Measurements from ENCODE around the gene GALNT13.

The GALNT13 gene

DNA sequence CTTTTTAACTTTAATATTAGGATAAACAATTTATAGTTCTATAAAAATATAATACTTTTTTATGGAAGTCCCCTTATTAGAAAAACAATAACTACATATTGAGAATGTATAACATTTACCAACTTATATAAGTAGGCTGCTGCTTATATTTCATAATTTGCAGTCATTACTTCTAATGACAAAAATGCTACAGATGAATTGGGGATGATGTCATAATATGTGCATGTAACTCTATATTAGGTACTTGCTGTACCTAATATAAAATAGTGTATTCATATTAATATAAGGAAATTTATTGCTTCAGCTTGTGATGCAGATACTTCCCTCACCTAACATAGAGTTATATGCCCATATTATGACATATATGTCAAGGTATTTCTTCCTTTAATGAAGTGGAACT is 100.7 kb downstream of the GALNT13 start:
- Histone ChIP-seq H3K27me3 (ENCODE audit: insufficient read depth, insufficient read length) (no peaks in the 10 kb centered on the region), H3K4me3 (ENCODE audit: insufficient read length, low read depth) (no peak overlapping the region), H3K36me3 (ENCODE audit: insufficient read depth, insufficient read length, low read length) (no peaks in the 10 kb centered on the region), H3K4me1 (ENCODE audit: insufficient read depth, insufficient read length) (no peaks in the 10 kb centered on the region), H3K9me3 (ENCODE audit: insufficient read depth, low read length) (no peaks in the 10 kb centered on the region), H3K9ac (ENCODE audit: insufficient read length, low read depth) (no peak overlapping the region)
- DNase-seq (ENCODE audit: low read depth, low spot score): no peak
- TF ChIP-seq YY1 (IDR thresholded peaks at IDR 0.05; ENCODE audit: insufficient read depth, insufficient read length) (no peak), ZNF274 (IDR thresholded peaks at IDR 0.05; ENCODE audit: low read depth, low read length) (no peak), SUZ12 (IDR thresholded peaks at IDR 0.05; ENCODE audit: extremely low read depth, insufficient read depth, insufficient read length) (no peak)

DNA sequence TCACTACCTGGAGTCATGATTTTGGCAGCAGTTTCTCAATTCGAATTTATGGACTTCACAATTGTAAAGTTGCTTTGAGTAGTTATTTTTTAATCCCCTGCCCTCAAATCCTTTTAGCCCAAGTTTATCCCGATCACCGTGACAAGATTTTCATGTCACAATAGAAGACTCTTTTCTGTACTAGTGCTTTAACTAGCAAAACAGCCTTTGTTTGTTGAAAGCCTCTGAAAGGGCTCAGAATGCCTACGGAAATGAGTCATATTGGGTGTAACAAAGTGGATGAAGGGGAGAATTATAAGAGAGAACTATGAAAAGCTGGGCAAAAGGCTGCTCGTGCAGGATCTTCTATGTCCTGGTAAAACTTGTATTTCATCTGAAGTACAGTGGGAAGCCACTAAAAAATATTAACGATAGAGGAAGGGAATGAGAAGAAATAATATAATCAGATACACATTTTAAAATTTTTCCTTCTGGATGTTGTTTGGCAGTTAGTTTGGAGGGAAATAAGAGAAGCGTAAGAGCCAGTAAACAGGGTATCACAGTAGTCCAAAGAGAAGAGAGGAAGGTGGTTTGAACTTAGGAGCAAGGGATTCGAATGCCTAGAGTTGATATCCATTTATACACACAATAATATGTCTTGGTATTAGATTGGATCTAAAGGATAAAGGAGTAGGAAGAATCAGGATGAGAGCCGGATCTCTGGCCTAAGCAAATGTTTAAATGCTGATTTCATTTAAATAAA is 114.9 kb downstream of the GALNT13 start:
- H3K4me1 ChIP-seq (ENCODE audit: insufficient read depth, insufficient read length): no peaks in the 10 kb centered on the region
- H3K9ac ChIP-seq (ENCODE audit: insufficient read length, low read depth): no peak overlapping the region
- H3K27me3 ChIP-seq (ENCODE audit: insufficient read depth, insufficient read length): no peaks in the 10 kb centered on the region
- TF ChIP-seq SUZ12 (IDR thresholded peaks at IDR 0.05; ENCODE audit: extremely low read depth, insufficient read depth, insufficient read length) (no peak), YY1 (IDR thresholded peaks at IDR 0.05; ENCODE audit: insufficient read depth, insufficient read length) (no peak), ZNF274 (IDR thresholded peaks at IDR 0.05; ENCODE audit: low read depth, low read length) (no peak)
- H3K36me3 ChIP-seq (ENCODE audit: insufficient read depth, insufficient read length, low read length): no peaks in the 10 kb centered on the region
- DNase-seq (ENCODE audit: low read depth, low spot score): no peak
- no peak overlapping the region for H3K4me3 ChIP-seq (ENCODE audit: insufficient read length, low read depth)
- no peaks in the 10 kb centered on the region for H3K9me3 ChIP-seq (ENCODE audit: insufficient read depth, low read length)

DNA sequence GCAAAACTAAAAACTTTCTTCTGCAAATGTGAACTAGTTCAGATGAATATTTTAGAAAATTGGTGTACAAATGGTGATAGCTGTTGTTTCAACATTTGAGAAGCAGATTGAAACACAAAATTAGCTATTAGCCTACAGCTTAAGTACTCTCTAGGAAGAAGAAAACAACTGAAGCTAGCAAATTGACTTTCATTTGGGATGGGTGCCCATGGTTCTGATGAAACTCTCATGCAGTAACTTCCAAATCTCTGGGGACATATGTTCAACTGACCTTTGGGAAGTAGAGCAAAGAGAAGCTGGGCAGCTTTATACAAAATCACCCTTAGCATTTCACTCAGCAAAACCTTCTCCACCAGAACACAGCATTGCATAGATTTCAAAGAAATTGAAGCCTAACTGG is 119.0 kb downstream of the GALNT13 start:
- H3K27me3 ChIP-seq (ENCODE audit: insufficient read depth, insufficient read length): no peaks in the 10 kb centered on the region
- DNase-seq (ENCODE audit: low read depth, low spot score): no peak
- no peak for TF ChIP-seq ZNF274 (IDR thresholded peaks at IDR 0.05; ENCODE audit: low read depth, low read length)
- TF ChIP-seq SUZ12 (IDR thresholded peaks at IDR 0.05; ENCODE audit: extremely low read depth, insufficient read depth, insufficient read length): no peak
- TF ChIP-seq YY1 (IDR thresholded peaks at IDR 0.05; ENCODE audit: insufficient read depth, insufficient read length): no peak
- no peak overlapping the region for H3K4me3 ChIP-seq (ENCODE audit: insufficient read length, low read depth)
- no peaks in the 10 kb centered on the region for H3K4me1 ChIP-seq (ENCODE audit: insufficient read depth, insufficient read length)
- H3K9ac ChIP-seq (ENCODE audit: insufficient read length, low read depth): no peak overlapping the region
- H3K36me3 ChIP-seq (ENCODE audit: insufficient read depth, insufficient read length, low read length): no peaks in the 10 kb centered on the region
- H3K9me3 ChIP-seq (ENCODE audit: insufficient read depth, low read length): no peaks in the 10 kb centered on the region

DNA sequence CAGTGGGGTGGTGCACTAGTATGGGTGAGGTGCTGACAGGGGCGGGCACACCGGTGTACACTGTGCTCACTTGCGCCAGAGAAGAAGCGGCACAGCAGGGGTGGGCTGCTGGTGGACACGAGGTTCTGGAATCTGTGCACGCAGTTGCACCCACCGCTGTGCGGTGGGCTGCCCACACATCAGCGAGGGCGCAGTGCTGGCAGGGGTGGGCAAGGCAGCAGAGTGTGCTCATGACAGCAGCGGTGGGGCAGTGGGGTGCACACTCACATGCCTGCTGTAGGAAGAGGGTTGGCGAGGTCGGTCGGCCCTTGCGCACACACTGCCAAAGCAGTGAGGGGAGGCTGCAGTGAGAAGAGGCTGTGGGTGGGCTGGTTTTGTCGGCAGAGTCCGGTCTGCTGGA is 141.8 kb downstream of the GALNT13 start:
- Histone ChIP-seq H3K9me3 (ENCODE audit: insufficient read depth, low read length) (no peaks in the 10 kb centered on the region), H3K27me3 (ENCODE audit: insufficient read depth, insufficient read length) (no peaks in the 10 kb centered on the region), H3K36me3 (ENCODE audit: insufficient read depth, insufficient read length, low read length) (no peaks in the 10 kb centered on the region), H3K4me1 (ENCODE audit: insufficient read depth, insufficient read length) (no peaks in the 10 kb centered on the region), H3K4me3 (ENCODE audit: insufficient read length, low read depth) (no peak overlapping the region), H3K9ac (ENCODE audit: insufficient read length, low read depth) (no peak overlapping the region)
- no peak for DNase-seq (ENCODE audit: low read depth, low spot score)
- TF ChIP-seq SUZ12 (IDR thresholded peaks at IDR 0.05; ENCODE audit: extremely low read depth, insufficient read depth, insufficient read length) (no peak), YY1 (IDR thresholded peaks at IDR 0.05; ENCODE audit: insufficient read depth, insufficient read length) (no peak), ZNF274 (IDR thresholded peaks at IDR 0.05; ENCODE audit: low read depth, low read length) (no peak)

DNA sequence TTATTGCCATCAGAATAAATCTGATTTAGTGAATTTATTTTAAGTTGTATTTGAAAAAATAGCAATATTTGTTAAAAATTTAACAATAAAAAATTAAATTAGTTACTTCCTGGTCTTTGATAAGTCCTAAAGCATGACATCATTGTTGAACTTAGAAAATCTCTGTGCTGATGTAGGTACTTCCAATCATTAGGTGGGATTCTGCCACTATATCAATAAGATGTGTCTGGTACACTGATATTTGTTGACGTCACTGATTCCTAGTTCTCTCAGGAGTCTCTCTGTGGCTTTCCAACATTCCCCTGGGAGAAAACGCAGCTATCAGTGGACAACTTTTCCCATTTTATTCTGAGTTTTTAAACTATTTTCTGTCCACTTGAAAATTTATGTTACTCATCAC is 143.5 kb downstream of the GALNT13 start:
- TF ChIP-seq SUZ12 (IDR thresholded peaks at IDR 0.05; ENCODE audit: extremely low read depth, insufficient read depth, insufficient read length) (no peak), YY1 (IDR thresholded peaks at IDR 0.05; ENCODE audit: insufficient read depth, insufficient read length) (no peak), ZNF274 (IDR thresholded peaks at IDR 0.05; ENCODE audit: low read depth, low read length) (no peak)
- DNase-seq (ENCODE audit: low read depth, low spot score): no peak
- no peaks in the 10 kb centered on the region for H3K9me3 ChIP-seq (ENCODE audit: insufficient read depth, low read length)

DNA sequence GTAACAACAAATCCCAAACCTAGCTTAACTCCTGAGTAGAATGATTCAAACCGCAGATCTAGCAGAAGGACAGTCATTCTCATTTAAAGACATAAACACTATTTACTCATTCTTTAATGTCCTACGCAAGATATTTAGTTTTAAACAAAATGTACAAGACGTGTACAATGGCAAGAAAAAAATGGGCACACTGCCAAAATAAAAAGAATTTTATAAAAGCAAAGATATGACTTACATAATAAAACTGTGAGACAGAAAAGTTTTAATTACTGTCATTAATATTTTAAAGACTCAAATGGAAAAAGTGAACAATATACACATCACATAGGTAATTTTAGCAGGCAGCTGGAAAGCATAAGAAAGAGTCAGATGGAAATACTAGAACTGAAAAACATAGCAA is 157.8 kb downstream of the GALNT13 start:
- H3K9me3 ChIP-seq (ENCODE audit: insufficient read depth, low read length): no peaks in the 10 kb centered on the region
- no peaks in the 10 kb centered on the region for H3K27me3 ChIP-seq (ENCODE audit: insufficient read depth, insufficient read length)
- H3K36me3 ChIP-seq (ENCODE audit: insufficient read depth, insufficient read length, low read length): no peaks in the 10 kb centered on the region
- no peak for DNase-seq (ENCODE audit: low read depth, low spot score)
- no peaks in the 10 kb centered on the region for H3K4me1 ChIP-seq (ENCODE audit: insufficient read depth, insufficient read length)
- TF ChIP-seq SUZ12 (IDR thresholded peaks at IDR 0.05; ENCODE audit: extremely low read depth, insufficient read depth, insufficient read length): no peak
- TF ChIP-seq ZNF274 (IDR thresholded peaks at IDR 0.05; ENCODE audit: low read depth, low read length): no peak
- no peak for TF ChIP-seq YY1 (IDR thresholded peaks at IDR 0.05; ENCODE audit: insufficient read depth, insufficient read length)
- no peak overlapping the region for H3K9ac ChIP-seq (ENCODE audit: insufficient read length, low read depth)
- H3K4me3 ChIP-seq (ENCODE audit: insufficient read length, low read depth): no peak overlapping the region

More for the DNA sequence above, 143.5 kb downstream of the GALNT13 start:
- Histone ChIP-seq H3K4me3 (ENCODE audit: insufficient read length, low read depth) (no peak overlapping the region), H3K4me1 (ENCODE audit: insufficient read depth, insufficient read length) (no peaks in the 10 kb centered on the region), H3K9ac (ENCODE audit: insufficient read length, low read depth) (no peak overlapping the region), H3K27me3 (ENCODE audit: insufficient read depth, insufficient read length) (no peaks in the 10 kb centered on the region), H3K36me3 (ENCODE audit: insufficient read depth, insufficient read length, low read length) (no peaks in the 10 kb centered on the region)

DNA sequence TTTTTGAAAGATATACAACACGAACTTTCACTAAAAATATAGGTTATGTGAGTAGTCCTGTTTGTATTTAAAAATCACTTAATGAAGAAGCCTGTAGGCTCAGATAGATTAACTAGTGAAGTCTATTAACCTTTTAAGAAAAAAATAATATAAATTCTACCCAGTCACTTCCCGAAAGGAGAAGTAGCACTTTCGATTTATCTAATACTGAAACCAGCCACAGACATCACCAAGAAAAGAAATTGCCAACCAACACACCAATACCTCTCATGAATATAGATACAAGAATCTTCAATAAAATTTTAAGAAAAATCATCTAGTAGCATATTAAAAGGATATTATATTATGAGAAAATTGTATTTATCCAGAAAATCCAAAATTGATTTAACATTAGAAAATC is 160.5 kb downstream of the GALNT13 start:
- H3K4me1 ChIP-seq (ENCODE audit: insufficient read depth, insufficient read length): no peaks in the 10 kb centered on the region
- no peaks in the 10 kb centered on the region for H3K27me3 ChIP-seq (ENCODE audit: insufficient read depth, insufficient read length)
- DNase-seq (ENCODE audit: low read depth, low spot score): no peak
- no peak overlapping the region for H3K4me3 ChIP-seq (ENCODE audit: insufficient read length, low read depth)
- no peak for TF ChIP-seq SUZ12 (IDR thresholded peaks at IDR 0.05; ENCODE audit: extremely low read depth, insufficient read depth, insufficient read length)
- no peak for TF ChIP-seq YY1 (IDR thresholded peaks at IDR 0.05; ENCODE audit: insufficient read depth, insufficient read length)
- TF ChIP-seq ZNF274 (IDR thresholded peaks at IDR 0.05; ENCODE audit: low read depth, low read length): no peak
- no peaks in the 10 kb centered on the region for H3K36me3 ChIP-seq (ENCODE audit: insufficient read depth, insufficient read length, low read length)
- H3K9ac ChIP-seq (ENCODE audit: insufficient read length, low read depth): no peak overlapping the region
- H3K9me3 ChIP-seq (ENCODE audit: insufficient read depth, low read length): no peaks in the 10 kb centered on the region

Measured in NT2/D1 (cell line).